Measurements from ENCODE around the gene KCNJ1.

Gene KCNJ1

GRCh38 chr11:128856241-128856640 lies 10.9 kb downstream of the KCNJ1 start:
- Histone ChIP-seq H3K36me3 (no peaks in the 10 kb centered on the region), H3K27ac (no peak overlapping the region), H3K4me3 (ENCODE audit: low read depth, low read length) (no peak overlapping the region), H3K9me3 (ENCODE audit: severe bottlenecking) (no peaks in the 10 kb centered on the region), H3K27me3 (ENCODE audit: insufficient read depth, low read depth, severe bottlenecking) (no peaks in the 10 kb centered on the region)
- DNase-seq: no peak
- TF ChIP-seq CTCF (IDR thresholded peaks at IDR 0.05; ENCODE audit: low read depth, low read length): no peak

- H3K36me3 ChIP-seq: no peaks in the 10 kb centered on the region
- H3K9me3 ChIP-seq (ENCODE audit: severe bottlenecking): no peaks in the 10 kb centered on the region
- H3K4me3 ChIP-seq (ENCODE audit: low read depth, low read length): no peak overlapping the region
- no peak for TF ChIP-seq CTCF (IDR thresholded peaks at IDR 0.05; ENCODE audit: low read depth, low read length)
- no peak for DNase-seq
- no peaks in the 10 kb centered on the region for H3K27me3 ChIP-seq (ENCODE audit: insufficient read depth, low read depth, severe bottlenecking)
- H3K27ac ChIP-seq: no peak overlapping the region
These were observed 12.3 kb downstream of the KCNJ1 start for GRCh38 chr11:128854841-128855240.

- Histone ChIP-seq H3K4me3 (ENCODE audit: low read depth, low read length) (no peak overlapping the region), H3K27ac (no peak overlapping the region), H3K27me3 (ENCODE audit: insufficient read depth, low read depth, severe bottlenecking) (no peaks in the 10 kb centered on the region), H3K36me3 (no peaks in the 10 kb centered on the region), H3K9me3 (ENCODE audit: severe bottlenecking) (no peaks in the 10 kb centered on the region)
- TF ChIP-seq CTCF (IDR thresholded peaks at IDR 0.05; ENCODE audit: low read depth, low read length): no peak
- DNase-seq: no peak
These were observed 13.5 kb downstream of the KCNJ1 start for GRCh38 chr11:128853559-128853958.

- no peak overlapping the region for H3K27ac ChIP-seq
- H3K27me3 ChIP-seq (ENCODE audit: insufficient read depth, low read depth, severe bottlenecking): no peaks in the 10 kb centered on the region
- H3K36me3 ChIP-seq: no peaks in the 10 kb centered on the region
- no peak overlapping the region for H3K4me3 ChIP-seq (ENCODE audit: low read depth, low read length)
- TF ChIP-seq CTCF (IDR thresholded peaks at IDR 0.05; ENCODE audit: low read depth, low read length): no peak
- no peak for DNase-seq
- H3K9me3 ChIP-seq (ENCODE audit: severe bottlenecking): no peaks in the 10 kb centered on the region
These were observed 14.6 kb downstream of the KCNJ1 start for GRCh38 chr11:128852327-128853023.

GRCh38 chr11:128848815-128849455 lies 18.2 kb downstream of the KCNJ1 start:
- peak; percentile 71 for DNase-seq
- no peak overlapping the region for H3K4me3 ChIP-seq (ENCODE audit: low read depth, low read length)
- H3K27me3 ChIP-seq (ENCODE audit: insufficient read depth, low read depth, severe bottlenecking): no peaks in the 10 kb centered on the region
- no peaks in the 10 kb centered on the region for H3K36me3 ChIP-seq
- H3K27ac ChIP-seq: no peak overlapping the region
- no peaks in the 10 kb centered on the region for H3K9me3 ChIP-seq (ENCODE audit: severe bottlenecking)
- TF ChIP-seq CTCF (IDR thresholded peaks at IDR 0.05; ENCODE audit: low read depth, low read length): peak; percentile 85
